GM18499 (cell line): Measurements from ENCODE around the gene GTF3C5.
"Not testable (repeated sequence)": the region's sequence is repeated elsewhere in the genome, so short reads cannot be mapped to it uniquely, and the experiment has no call there.

Source experiments
- ATAC-seq: cut with Tn5 transposase; IDR thresholded peaks from one replicate; pipeline ENCODE4 v1.9.1; 2021; ENCODE audit warnings: moderate number of reproducible peaks; ENCODE audit not compliant: insufficient read depth, unreplicated experiment

GTF3C5 gene

GRCh38 chr9:133086212-133086860, 55.5 kb downstream of the GTF3C5 start:
- ATAC-seq, result not testable (repeated sequence)

GRCh38 chr9:133086894-133087293, 56.1 kb downstream of the GTF3C5 start:
- ATAC-seq, result no peak

DNA sequence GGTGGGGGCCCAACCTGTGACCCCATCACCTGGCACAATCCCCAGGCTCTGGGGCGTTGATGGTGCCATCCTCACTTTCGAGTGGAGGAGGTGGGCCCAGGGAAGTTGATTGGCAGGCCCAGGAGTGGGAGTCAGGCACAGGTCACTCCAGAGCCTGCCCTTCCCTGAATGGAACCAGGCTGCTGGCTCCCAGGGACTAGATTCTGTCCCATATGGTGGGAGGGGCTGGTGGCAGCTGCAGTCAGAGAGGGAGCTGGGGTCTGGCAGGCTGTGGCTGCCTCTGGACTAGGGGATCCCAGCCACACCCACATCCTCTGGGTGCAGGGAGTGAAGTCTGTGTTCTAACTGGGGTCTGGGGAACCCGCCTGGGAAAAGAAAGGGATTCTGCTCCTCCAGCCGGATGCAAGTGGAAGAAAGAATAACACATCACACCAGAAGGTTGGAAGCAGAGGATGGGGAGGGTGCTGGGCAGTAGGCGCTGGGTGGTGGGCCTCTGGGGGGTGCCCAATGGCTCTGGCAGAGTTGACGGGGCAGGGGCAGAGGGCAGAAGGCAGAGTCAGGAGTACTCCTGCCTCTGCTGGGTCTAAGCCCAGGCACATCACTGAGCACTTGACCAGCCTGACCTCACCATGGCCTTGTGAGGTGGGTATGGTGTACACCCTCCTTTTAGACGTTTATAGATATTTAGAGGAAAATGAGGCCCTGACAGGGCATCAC, 56.8 kb downstream of the GTF3C5 start:
- ATAC-seq, result no peak

GRCh38 chr9:133088146-133088750, 57.5 kb downstream of the GTF3C5 start:
- no peak for ATAC-seq

GRCh38 chr9:133088756-133089155, 58.0 kb downstream of the GTF3C5 start:
- ATAC-seq, result no peak

DNA sequence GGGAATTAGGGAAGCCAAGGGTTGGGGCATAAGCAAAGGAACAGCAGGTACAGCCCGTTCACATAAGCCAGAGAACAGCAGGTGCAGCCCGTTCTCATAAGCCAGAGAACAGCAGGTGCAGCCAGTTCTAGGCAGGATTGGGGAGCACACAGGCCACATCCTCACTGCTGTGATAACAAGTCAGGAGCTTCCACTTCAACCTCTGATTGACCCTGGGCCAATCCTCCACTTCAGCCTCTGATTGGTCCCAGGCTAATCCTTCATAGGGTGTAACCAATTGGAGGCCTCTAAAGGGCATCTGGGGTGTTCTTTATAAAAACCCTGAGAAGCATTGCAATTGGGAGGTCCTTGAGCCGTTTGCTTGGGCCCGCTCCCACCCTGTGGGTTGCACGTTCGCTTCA, 58.5 kb downstream of the GTF3C5 start:
- no peak for ATAC-seq

- no peak for ATAC-seq
Measured at GRCh38 chr9:133090187-133090586, 59.4 kb downstream of the GTF3C5 start.

DNA sequence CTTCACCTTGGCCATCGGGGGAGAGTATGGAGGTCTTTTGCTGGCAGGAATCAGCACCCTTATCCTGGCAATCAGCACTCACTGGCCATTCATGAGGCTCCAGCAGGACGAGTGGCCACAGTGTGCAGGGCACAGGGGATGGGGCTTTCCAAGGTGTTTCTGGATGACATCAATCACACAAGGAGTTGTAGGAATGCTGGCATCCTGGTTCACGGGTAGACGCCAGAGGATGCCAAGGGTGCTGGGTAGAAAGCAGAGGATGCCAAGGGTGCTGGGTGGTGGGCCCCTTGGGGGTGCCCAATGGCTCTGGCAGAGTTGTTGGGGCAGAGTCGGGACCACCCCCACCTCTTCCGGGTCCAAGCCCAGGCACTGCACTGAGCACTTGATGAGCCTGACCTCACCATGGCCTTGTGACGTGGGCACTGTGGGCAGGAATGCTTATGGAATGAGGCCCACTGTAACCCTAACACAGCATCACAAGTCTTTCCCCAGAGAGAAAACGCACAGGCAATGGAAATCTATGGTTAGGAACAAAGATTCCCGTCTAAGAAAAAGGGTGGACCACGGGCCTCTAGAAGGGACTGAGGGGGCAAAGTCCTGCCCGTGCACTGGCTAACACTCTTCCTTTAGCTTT, 60.1 kb downstream of the GTF3C5 start:
- no peak for ATAC-seq

DNA sequence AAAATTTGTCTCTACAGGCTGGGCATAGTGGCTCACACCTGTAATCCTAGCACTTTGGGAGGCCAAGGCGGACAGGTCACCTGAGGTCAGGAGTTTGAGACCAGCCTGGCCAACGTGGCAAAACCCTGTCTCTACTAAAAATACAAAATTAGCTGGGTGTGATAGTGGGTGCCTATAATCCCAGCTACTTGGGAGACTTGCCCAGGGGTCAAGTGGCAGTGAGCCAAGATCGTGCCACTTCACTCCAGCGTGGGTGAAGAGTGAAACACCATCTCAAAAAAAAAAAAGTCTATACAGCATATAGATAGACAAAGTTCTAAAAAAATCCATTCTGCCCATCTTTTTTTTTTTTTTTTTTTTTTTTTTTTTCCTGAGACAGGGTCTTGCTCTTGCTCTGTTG, 63.6 kb downstream of the GTF3C5 start:
- not testable (repeated sequence) for ATAC-seq

DNA sequence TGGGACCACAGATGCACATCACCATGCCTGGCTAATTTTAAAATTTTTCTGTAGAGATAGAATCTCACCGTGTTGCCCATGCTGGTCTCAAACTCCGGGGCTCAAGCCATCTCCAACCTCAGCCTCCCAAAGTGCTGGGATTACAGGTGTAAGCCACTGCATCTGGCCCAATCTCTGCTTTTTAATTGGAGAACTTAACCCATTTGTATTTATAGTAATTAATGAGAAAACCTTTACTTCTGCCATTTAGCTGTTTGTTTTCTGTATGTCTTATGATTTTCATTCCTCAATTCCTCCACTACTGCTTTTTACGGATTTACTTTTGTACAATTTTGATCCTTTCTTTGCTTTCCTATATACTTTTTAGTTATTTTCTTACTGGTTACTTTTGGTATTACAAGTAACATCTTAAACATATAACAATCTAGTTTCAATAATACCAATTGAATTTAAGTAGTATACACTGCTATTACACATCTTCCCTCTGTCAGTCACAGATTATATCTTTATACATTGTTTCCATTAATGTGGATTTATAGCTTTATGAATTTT, 64.1 kb downstream of the GTF3C5 start:
- ATAC-seq, result no peak

GRCh38 chr9:133098104-133098754, 67.4 kb downstream of the GTF3C5 start:
- ATAC-seq, result no peak

GRCh38 chr9:133098871-133099270, 68.1 kb downstream of the GTF3C5 start:
- no peak for ATAC-seq

DNA sequence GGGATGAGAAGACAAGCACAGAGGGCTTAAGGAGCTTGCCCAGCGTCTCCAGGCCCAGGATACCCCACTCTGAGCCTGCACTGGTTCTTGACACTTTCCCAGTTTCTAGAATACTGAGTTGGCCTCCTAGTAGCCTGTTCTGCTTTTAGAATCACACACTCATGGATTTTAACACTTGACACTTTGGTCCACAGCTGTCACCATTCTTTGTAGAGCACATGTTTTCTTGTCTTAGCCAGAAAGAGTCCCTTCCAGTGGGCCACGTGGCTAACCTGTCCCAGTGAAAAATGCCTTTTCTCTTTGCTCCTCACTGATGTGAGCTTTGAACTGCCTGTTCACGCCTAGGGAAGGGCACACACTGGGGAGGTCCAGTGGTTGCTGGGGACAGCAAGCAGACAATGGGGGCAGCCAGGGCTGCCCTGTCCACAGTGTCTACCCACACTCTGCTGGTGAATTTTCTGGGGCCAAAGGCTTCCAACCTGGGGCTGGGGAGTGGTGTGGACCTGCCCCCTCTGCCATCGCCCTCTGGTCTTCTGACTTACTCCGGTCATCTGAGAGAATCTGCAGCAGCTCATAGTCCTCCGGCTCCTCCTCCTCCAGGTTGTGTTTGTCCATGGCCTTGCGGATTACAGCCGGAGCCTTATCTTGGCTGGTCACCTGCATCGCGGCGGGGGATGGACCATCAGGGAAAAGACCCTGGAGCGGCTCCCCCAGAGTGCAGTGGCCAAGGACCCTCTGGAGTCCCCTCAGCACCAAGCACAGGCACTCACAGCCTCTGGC, 69.1 kb downstream of the GTF3C5 start:
- no peak for ATAC-seq

GRCh38 chr9:133100506-133101355, 69.9 kb downstream of the GTF3C5 start:
- ATAC-seq, result no peak

DNA sequence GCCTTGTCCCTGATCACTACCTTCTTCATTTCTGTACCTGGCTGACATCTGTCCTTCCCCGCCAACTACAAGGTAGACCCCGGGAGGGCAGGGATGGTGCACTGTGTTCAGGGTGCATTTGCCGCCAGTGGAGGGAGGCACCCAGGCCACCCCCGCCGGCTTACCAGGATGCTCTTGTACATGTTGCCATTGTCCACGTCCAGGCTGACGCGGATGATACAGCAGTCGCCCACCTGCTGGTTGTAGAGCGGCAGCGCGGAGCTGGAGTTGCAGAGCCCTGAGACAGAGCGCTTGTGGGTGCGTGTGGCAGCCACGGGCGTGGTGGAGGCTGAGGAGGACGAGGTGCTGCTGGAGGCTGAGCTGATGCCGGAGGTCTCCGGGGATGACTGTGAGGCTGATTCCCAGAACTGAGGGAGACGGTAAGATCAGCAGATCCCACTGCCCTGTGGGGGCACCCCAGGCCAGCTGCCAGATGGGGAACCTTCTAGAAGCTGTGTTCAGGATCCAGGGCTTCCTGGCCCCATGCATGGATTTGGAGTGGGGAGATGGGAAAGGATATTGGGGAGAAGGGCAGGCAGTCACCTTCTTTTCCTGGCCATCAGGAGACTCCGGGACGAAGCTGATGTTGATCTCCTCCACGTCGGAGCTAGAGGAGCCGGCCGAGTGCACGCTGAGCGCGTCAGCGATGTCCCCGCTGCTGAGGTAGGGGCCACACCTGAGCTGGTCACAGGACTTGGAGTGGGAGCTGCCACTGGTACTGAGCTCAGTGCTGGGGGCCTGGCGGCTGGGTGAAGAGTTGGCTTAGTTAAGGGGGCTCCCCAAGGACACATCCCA, 70.8 kb downstream of the GTF3C5 start:
- ATAC-seq, result no peak

DNA sequence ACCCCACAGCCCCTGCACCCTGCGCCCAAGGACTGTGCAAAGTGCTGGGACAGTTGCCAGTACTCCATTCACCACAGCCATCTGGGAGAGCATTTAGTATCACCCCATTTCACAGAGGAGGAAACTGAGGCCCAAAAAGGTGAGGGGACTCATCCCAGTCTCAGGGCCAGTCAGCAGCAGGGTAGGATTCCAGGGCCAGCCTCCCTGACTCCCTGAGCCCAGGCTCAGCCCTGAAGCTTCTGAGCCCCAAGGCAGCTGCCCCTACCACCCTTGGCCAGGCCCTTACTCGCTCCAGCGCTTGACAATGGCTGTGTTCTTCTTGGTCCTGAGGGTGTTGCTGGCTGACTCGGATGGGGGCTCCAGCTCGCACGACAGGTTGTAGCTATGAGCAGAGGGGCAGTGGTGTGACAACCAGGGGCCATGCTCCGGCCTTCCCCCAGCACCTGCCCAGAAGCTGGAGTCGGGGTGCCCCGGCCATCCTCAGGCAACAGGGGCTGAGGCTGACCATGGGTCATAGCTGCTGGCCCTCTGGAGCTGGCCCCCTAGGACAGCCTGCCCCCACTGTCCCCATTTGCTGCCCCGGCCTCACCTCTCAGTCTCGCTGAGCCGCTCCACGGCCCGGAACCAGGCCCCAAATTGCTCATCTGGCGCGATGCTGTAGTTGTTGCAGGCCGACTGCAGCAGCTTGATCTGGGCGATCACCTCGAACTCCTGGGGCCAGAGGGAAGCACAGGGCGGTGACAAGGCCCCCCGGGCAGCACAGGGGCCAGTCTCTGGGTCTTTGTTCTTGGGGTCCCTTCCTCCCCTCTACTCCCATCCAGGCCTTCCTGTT, 71.6 kb downstream of the GTF3C5 start:
- no peak for ATAC-seq
